Astrocyte of the cerebellum (primary cell): Measurements from ENCODE around the gene BIRC6.

Source experiments
- DNase-seq: peaks from one replicate; pipeline ENCODE4 v3.0.0-alpha.2; 2011; ENCODE audit warnings: low read depth
- H3K4me3 ChIP-seq: 2 replicates; pipeline ENCODE4 v1.5.1; 2011; ENCODE audit warnings: mild to moderate bottlenecking, low read depth, low read length, moderate library complexity
- CTCF ChIP-seq: IDR thresholded peaks from 2 replicates; pipeline ENCODE4 v1.5.1; 2012; ENCODE audit warnings: low read length, low read depth, moderate library complexity, mild to moderate bottlenecking; ENCODE audit errors: missing control alignments
- in situ Hi-C: cut with HindIII; loops from 2 replicates; pipeline ENCODE4 v1.10.0; 2017; ENCODE audit warnings: low sequenced_read_pairs

Gene BIRC6

GRCh38 chr2:32463110-32463509, 106.3 kb downstream of the BIRC6 start:
- in situ Hi-C loops = no loop called here
- no peak for DNase-seq
- no peak for TF ChIP-seq CTCF

GRCh38 chr2:32464431-32464830, 107.6 kb downstream of the BIRC6 start:
- no peak for DNase-seq
- no peak overlapping the region for H3K4me3 ChIP-seq
- TF ChIP-seq CTCF = no peak
- in situ Hi-C loops = no loop called here

More at GRCh38 chr2:32463110-32463509, 106.3 kb downstream of the BIRC6 start:
- H3K4me3 ChIP-seq = no peak overlapping the region

GRCh38 chr2:32472605-32473004, 115.8 kb downstream of the BIRC6 start:
- TF ChIP-seq CTCF = no peak
- no peak for DNase-seq
- H3K4me3 ChIP-seq = no peak overlapping the region
- in situ Hi-C loops = loop anchor here (5.0 kb wide), 1 partner anchor 90 kb away; no protein-coding TSS in a partner anchor

GRCh38 chr2:32474381-32474780, 117.6 kb downstream of the BIRC6 start:
- no peak for TF ChIP-seq CTCF
- DNase-seq = no peak
- in situ Hi-C loops = loop anchor here (5.0 kb wide), 1 partner anchor 92 kb away; no protein-coding TSS in a partner anchor
- no peak overlapping the region for H3K4me3 ChIP-seq

GRCh38 chr2:32478889-32479620, 122.2 kb downstream of the BIRC6 start:
- no peak for DNase-seq
- TF ChIP-seq CTCF = no peak
- in situ Hi-C loops = no loop called here
- no peak overlapping the region for H3K4me3 ChIP-seq

- DNase-seq = no peak
- in situ Hi-C loops = no loop called here
- no peak for TF ChIP-seq CTCF
- H3K4me3 ChIP-seq = no peak overlapping the region
These were observed 123.2 kb downstream of the BIRC6 start for GRCh38 chr2:32479993-32480392.
